ENCODE measurements around the gene MLLT11.

MLLT11 gene, protein sequence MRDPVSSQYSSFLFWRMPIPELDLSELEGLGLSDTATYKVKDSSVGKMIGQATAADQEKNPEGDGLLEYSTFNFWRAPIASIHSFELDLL

DNA sequence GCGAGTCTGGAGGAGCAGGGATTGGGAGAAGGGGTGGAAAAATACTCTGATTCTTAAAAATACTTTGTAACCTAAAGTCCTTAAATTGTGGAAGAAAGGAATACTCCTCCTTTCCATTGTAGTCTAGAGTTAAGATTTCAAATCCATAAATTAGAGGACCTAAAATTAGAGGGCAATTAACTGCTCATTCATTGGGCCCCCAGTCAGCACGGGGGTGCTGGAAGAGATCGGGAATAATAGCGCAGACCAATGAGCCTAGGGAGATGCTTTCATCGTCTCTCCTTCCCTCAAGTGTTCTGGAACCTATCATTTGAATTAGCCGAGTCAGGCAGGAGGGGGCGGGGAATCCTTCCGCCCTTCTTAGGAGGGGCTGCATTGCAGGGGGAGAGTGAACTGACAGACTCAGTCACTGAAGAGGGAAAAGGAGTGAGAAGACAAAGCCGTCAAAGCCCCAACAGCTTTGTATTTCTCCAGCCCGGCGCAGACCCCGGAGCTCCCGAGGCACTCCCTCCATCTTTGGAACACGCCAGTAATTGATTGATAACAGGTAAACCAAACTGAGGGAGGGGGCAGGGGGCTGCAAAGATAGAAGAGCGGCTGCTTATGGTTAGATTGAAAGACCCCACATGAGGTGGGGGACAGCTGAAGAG, at the start of gene MLLT11:
TSS of gene MLLT11 (plus strand) at position 391 of the 650 bp plus-strand sequence. CDS start 6,828 bp downstream, outside the sequence.
- peak within 1 kb of the TSS; percentile 89 to 98 for H3K27ac ChIP-seq
- DNase-seq (ENCODE audit: low spot score) = no peak
- H3K4me3 ChIP-seq = peak within 1 kb of the TSS; percentile 96
- TF ChIP-seq, protein P1, sequence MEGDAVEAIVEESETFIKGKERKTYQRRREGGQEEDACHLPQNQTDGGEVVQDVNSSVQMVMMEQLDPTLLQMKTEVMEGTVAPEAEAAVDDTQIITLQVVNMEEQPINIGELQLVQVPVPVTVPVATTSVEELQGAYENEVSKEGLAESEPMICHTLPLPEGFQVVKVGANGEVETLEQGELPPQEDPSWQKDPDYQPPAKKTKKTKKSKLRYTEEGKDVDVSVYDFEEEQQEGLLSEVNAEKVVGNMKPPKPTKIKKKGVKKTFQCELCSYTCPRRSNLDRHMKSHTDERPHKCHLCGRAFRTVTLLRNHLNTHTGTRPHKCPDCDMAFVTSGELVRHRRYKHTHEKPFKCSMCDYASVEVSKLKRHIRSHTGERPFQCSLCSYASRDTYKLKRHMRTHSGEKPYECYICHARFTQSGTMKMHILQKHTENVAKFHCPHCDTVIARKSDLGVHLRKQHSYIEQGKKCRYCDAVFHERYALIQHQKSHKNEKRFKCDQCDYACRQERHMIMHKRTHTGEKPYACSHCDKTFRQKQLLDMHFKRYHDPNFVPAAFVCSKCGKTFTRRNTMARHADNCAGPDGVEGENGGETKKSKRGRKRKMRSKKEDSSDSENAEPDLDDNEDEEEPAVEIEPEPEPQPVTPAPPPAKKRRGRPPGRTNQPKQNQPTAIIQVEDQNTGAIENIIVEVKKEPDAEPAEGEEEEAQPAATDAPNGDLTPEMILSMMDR (IDR thresholded peaks at IDR 0.05) = no peak

DNA sequence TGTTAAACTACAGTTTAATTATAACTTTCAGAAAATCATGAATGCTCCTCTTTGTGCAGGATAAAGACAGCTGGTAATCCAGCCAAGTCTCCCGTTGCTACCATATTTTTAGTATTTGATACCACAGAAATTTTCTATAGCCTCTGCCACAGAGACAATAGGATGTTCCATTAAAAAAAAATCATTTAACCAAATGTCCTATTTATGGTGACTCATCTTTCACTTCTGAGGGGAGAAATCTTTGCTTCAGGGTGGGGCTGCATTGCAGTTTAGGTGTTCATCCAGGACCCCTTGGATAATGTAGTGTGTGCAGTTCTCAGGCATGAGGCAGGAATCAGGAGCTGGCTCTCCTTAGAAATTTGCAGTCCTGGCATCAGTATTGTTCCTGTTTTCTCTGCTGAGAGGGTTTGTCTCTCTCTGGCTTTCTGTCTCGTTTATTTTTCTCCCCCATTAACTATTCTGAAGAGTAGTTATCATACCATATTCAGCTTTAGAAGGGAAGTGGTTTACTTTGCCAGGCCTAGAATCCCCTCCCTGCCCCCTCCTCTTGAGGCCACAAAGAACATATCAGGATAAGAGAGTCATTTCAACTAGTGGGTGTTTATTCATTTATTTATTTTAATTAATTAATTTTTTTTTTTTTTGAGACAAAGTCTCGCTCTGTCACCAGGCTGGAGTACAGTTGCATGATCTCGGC, 48.9 kb upstream of the MLLT11 start:
- Histone ChIP-seq H3K4me3 (no peak overlapping the region), H3K27ac (peak overlapping the region in 1 of 2 donors; percentile 33)
- no peak for DNase-seq (ENCODE audit: low spot score)
- TF ChIP-seq, protein P1 (IDR thresholded peaks at IDR 0.05) = no peak

DNA sequence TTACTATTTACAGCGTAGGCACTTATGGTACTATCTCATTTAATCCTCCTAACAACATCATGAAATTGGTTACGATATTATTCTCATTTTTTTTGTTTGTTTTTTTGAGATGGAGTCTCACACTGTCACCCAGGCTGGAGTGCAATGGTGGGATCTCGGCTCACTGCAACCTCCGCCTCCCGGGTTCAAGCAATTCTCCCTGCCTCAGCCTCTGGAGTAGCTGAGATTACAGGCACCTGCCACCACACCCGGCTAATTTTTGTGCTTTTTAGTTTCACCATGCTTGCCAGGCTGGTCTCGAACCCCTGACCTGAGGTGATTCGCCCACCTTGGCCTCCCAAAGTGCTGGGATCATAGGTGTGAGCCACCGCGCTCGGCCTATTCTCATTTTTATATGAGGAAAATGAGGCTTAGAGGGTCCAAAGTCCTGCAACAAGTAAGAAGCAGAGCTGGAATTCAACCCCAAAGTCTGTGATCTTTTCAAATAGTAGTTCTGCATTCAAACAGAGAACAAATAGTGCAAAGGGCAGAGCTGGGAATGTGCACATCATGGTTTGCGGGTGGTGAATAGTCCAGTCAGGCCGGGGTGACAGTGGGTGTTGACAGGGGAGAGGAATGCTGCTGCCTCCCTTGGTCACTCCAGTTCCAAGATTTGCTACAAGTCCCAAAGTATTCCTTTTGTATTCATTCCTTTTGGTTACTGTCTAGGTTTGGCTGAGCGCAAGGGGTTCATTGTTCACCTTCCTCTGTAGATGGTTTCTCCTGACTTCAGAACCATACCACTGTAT, 47.3 kb upstream of the MLLT11 start:
- TF ChIP-seq, protein P1 (IDR thresholded peaks at IDR 0.05) = no peak
- H3K27ac ChIP-seq = peak overlapping the region; percentile 33 to 83
- DNase-seq (ENCODE audit: low spot score) = no peak
- no peak overlapping the region for H3K4me3 ChIP-seq

DNA sequence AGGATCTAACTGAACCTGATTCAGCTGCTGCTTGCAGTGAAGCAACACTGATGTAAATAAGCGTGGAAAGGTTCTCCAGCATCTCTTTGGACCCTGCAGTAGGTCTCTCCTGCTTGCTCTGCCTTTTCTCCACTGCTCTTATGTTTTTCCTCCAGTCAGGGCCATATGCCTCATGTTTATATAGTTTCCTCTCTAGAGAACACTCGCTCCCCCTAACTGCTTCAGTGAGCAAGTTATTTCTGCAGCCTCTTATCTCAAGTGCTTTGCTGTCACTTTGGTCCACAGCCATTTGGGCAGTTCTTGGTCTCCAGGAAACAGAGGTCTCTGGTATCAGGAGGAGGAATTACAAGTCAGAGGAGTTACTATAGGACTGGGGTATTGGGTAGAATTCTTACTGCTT, 46.7 kb upstream of the MLLT11 start:
- TF ChIP-seq, protein P1 (IDR thresholded peaks at IDR 0.05) = no peak
- H3K27ac ChIP-seq = peak overlapping the region; percentile 33 to 83
- no peak for DNase-seq (ENCODE audit: low spot score)
- no peak overlapping the region for H3K4me3 ChIP-seq

DNA sequence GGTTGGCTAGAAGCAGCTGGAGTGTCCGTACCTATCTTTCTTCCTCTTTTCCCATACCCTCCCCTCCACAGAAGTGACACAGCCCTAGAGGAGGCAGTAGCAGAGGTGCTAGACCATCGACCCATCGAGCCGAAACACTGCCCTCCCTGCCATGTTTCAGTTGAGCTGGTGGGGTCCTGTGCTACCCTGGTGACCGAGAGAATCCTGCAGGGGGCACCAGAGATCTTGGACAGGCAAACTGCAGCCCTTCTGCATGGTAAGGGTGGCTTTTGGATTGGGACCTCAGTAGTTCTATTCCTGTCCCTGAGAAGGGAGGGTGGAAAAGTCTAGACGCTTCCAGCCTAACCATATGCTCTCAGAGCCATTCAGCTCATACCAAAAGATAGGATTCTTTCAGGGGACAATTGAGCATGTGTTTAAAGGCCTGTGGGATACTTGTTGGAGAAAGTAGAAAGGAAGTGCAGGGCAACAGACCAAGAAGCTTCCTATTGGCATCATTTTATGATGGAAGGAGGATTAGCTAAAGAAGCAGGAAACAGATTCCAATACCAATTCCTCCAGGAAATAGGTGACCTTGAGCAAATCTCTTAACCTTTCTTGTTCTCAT, 35.6 kb upstream of the MLLT11 start:
- DNase-seq (ENCODE audit: low spot score) = peak; percentile 82
- no peak overlapping the region for H3K4me3 ChIP-seq
- peak overlapping the region in 1 of 2 donors; percentile 54 for H3K27ac ChIP-seq
- TF ChIP-seq, protein P1 (IDR thresholded peaks at IDR 0.05) = peak; percentile 58

DNA sequence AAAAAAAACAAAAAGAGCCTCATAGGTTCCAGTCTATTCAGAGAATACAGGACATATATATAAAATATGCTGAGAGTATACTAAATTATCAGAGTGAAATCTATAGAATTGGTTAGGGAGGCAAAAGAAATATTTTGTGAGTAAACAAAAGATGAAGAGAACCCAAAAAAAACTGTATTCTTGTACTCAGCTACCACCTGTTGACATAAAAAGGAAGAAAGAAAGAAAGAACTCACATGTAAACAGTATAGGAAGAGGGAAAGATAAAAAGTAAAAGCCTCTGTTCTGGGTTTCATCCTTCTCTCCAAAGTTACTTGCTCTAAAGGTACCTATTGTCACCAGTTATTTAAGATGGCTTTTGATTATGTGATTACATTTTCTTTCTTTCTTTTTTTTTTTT, 33.7 kb upstream of the MLLT11 start:
- Histone ChIP-seq H3K4me3 (no peak overlapping the region), H3K27ac (no peak overlapping the region)
- TF ChIP-seq, protein P1 (IDR thresholded peaks at IDR 0.05) = no peak
- DNase-seq (ENCODE audit: low spot score) = no peak

All from coronary artery (tissue), 2 donors.